ENCODE data around the gene KCNK3. TPM values are rescaled to one million over a fixed set of nuclear protein-coding genes. Genes with fewer than 3 reads are reported as not detected.
A peak's percentile ranks its signal among the peaks of the same experiment; 100 is the strongest.

The KCNK3 gene
- total RNA-seq, 1 experiment from 2014 or later, result 0.05 TPM

GRCh38 chr2:26691161-26691560 is 1.4 kb upstream of the KCNK3 start:
- DNase-seq (ENCODE audit: low spot score), result no peak

GRCh38 chr2:26691881-26692278 is 642 bp upstream of the KCNK3 start:
- no peak for DNase-seq (ENCODE audit: low spot score)

- no peak for DNase-seq (ENCODE audit: low spot score)
Measured at GRCh38 chr2:26692897-26693849, 651 bp downstream of the KCNK3 start.

GRCh38 chr2:26694001-26694400 is 1.5 kb downstream of the KCNK3 start:
- DNase-seq (ENCODE audit: low spot score), result no peak

- peak; percentile 99 for DNase-seq (ENCODE audit: low spot score)
Measured at GRCh38 chr2:26696351-26696816, 3.9 kb downstream of the KCNK3 start.

GRCh38 chr2:26697425-26697824 is 4.9 kb downstream of the KCNK3 start:
- no peak for DNase-seq (ENCODE audit: low spot score)

- no peak for DNase-seq (ENCODE audit: low spot score)
Measured at GRCh38 chr2:26699295-26699694, 6.8 kb downstream of the KCNK3 start.

GRCh38 chr2:26700078-26700477 is 7.6 kb downstream of the KCNK3 start:
- no peak for DNase-seq (ENCODE audit: low spot score)

- no peak for DNase-seq (ENCODE audit: low spot score)
Measured at GRCh38 chr2:26701596-26701995, 9.1 kb downstream of the KCNK3 start.

- DNase-seq (ENCODE audit: low spot score), result no peak
Measured at GRCh38 chr2:26702025-26702424, 9.5 kb downstream of the KCNK3 start.

GRCh38 chr2:26704441-26704977 is 12.0 kb downstream of the KCNK3 start:
- DNase-seq (ENCODE audit: low spot score), result peak; percentile 61

- DNase-seq (ENCODE audit: low spot score), result no peak
Measured at GRCh38 chr2:26705126-26705525, 12.6 kb downstream of the KCNK3 start.

GRCh38 chr2:26706093-26706492 is 13.6 kb downstream of the KCNK3 start:
- no peak for DNase-seq (ENCODE audit: low spot score)

- no peak for DNase-seq (ENCODE audit: low spot score)
Measured at GRCh38 chr2:26706616-26707473, 14.3 kb downstream of the KCNK3 start.

- no peak for DNase-seq (ENCODE audit: low spot score)
Measured at GRCh38 chr2:26707747-26708146, 15.2 kb downstream of the KCNK3 start.

GRCh38 chr2:26708457-26708856 is 15.9 kb downstream of the KCNK3 start:
- no peak for DNase-seq (ENCODE audit: low spot score)

- no peak for DNase-seq (ENCODE audit: low spot score)
Measured at GRCh38 chr2:26709323-26710110, 17.0 kb downstream of the KCNK3 start.

- no peak for DNase-seq (ENCODE audit: low spot score)
Measured at GRCh38 chr2:26710145-26710544, 17.6 kb downstream of the KCNK3 start.

GRCh38 chr2:26710743-26711456 is 18.4 kb downstream of the KCNK3 start:
- DNase-seq (ENCODE audit: low spot score), result no peak

- DNase-seq (ENCODE audit: low spot score), result no peak
Measured at GRCh38 chr2:26711457-26712161, 19.1 kb downstream of the KCNK3 start.

Measured in A172 (cell line).